ENCODE measurements around the gene SMIM7. TPM values are rescaled to one million over a fixed set of nuclear protein-coding genes. Genes with fewer than 3 reads are reported as not detected.

The SMIM7 gene
- total RNA-seq (2022; extraction: Qiagen RNA extraction; ENCODE audit: low read depth), result 65.6 to 80.5 TPM (median 72.9 TPM) in 5 replicates

GRCh38 chr19:16659832-16660708 lies at the start of gene SMIM7:
Gene SMIM7 (minus strand): TSS chr19:16660144. CDS start chr19:16660110, 34 bp downstream.

GRCh38 chr19:16660763-16661479 lies 977 bp upstream of the SMIM7 start, which contains the start of gene TMEM38A:
Gene TMEM38A (plus strand): TSS chr19:16661139. CDS start chr19:16661218, 79 bp downstream.

GRCh38 chr19:16628183-16628983 lies 31.6 kb downstream of the SMIM7 start, which contains the start of gene MED26:
Gene MED26 (minus strand): TSS chr19:16628204. CDS start chr19:16627943, 261 bp downstream.

Other genes starting within 250 kb of the SMIM7 start
- gene EPS15L1, start 188.2 kb downstream of the SMIM7 start, total RNA-seq (2022; extraction: Qiagen RNA extraction; ENCODE audit: low read depth), result 12.7 to 17.4 TPM (median 15.4 TPM) in 5 replicates
- not detected in 5 replicates for gene CALR3, start 164.0 kb downstream of the SMIM7 start, total RNA-seq (2022; extraction: Qiagen RNA extraction; ENCODE audit: low read depth)
- 2.1 to 4.5 TPM (median 2.9 TPM) in 5 replicates for gene C19orf44, start 163.8 kb downstream of the SMIM7 start, total RNA-seq (2022; extraction: Qiagen RNA extraction; ENCODE audit: low read depth)
- 29.1 to 33.6 TPM (median 31.4 TPM) in 5 replicates for gene CHERP, start 117.7 kb downstream of the SMIM7 start, total RNA-seq (2022; extraction: Qiagen RNA extraction; ENCODE audit: low read depth)
- gene SLC35E1, start 87.7 kb downstream of the SMIM7 start, total RNA-seq (2022; extraction: Qiagen RNA extraction; ENCODE audit: low read depth), result 16.7 to 20.3 TPM (median 19.3 TPM) in 5 replicates
- gene MED26, start 31.9 kb downstream of the SMIM7 start, total RNA-seq (2022; extraction: Qiagen RNA extraction; ENCODE audit: low read depth), result 3.8 to 6.2 TPM (median 4.6 TPM) in 5 replicates
- gene TMEM38A, start 995 bp upstream of the SMIM7 start, total RNA-seq (2022; extraction: Qiagen RNA extraction; ENCODE audit: low read depth), result 0.87 to 1.8 TPM (median 1.5 TPM) in 5 replicates
- gene NWD1, start 59.7 kb upstream of the SMIM7 start, total RNA-seq (2022; extraction: Qiagen RNA extraction; ENCODE audit: low read depth), result not detected in 5 replicates
- gene SIN3B, start 169.3 kb upstream of the SMIM7 start, total RNA-seq (2022; extraction: Qiagen RNA extraction; ENCODE audit: low read depth), result 17.1 to 25.9 TPM (median 21.9 TPM) in 5 replicates
- gene F2RL3, start 228.9 kb upstream of the SMIM7 start, total RNA-seq (2022; extraction: Qiagen RNA extraction; ENCODE audit: low read depth), result not detected in 5 replicates